Fibroblast of pulmonary artery (primary cell): ENCODE data around the gene MED22.
"Not testable (repeated sequence)": the region's sequence is repeated elsewhere in the genome, so short reads cannot be mapped to it uniquely, and the experiment has no call there.

Source experiments
- DNase-seq: peaks from one replicate; pipeline ENCODE4 v3.0.0-alpha.2; 2010; ENCODE audit warnings: low read depth
- H3K4me3 ChIP-seq: replicated peaks from 2 replicates; pipeline ENCODE4 v1.5.1; 2011; ENCODE audit warnings: low read depth, mild to moderate bottlenecking, control low read depth, low read length, moderate library complexity
- TF ChIP-seq, protein P1 (sequence below): IDR thresholded peaks from 2 replicates; pipeline ENCODE4 v1.5.1; 2011; ENCODE audit warnings: mild to moderate bottlenecking, control low read depth, low read length, inconsistent platforms; ENCODE audit errors: missing control alignments

Gene MED22

DNA sequence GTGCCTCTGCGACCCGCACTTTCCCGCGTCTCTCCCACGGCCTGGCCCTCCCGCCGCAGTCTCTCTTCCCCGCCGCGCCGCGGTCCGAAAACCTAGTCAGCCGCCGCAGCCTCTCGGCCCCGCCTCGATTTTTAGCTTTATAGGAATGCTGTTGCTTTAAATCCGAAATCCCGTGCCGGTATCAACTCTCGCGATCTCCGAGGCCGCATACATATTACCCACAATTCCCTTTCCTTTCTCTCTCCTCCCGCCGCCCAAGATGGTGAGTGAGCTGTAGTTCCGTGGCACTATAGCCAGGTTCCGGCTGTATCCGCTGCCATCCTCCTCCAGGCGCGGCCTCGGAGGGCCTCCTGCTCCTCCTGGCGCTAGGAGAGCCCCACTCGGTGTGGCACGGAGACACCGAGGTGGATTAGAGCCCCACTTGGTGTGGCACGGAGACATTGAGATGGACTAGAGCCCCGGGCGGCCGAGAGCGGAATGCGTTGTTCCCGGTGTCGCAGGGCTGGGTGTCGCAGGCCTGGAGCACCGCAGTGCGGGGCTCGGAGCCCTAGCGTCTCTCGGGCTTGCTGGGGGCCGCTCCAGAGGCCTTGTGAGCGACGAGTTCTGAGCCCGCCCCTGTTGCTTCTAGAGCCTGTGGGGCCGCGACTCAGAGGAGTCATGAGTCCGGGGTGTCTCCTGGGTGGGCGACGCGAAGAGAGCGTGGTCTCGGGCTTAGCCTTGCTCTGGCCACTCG, at the start of gene MED22, which contains the start of gene RPL7A:
Gene MED22 (minus strand): TSS at position 147 of the 733 bp plus-strand sequence. CDS start 1,469 bp downstream, outside the sequence.
Gene RPL7A (plus strand): TSS at position 234 of the 733 bp plus-strand sequence. CDS start 26 bp downstream, at position 260.
- peak; percentile 98 for DNase-seq
- peak within 1 kb of the TSS; percentile 100 for H3K4me3 ChIP-seq
- TF ChIP-seq, protein P1, sequence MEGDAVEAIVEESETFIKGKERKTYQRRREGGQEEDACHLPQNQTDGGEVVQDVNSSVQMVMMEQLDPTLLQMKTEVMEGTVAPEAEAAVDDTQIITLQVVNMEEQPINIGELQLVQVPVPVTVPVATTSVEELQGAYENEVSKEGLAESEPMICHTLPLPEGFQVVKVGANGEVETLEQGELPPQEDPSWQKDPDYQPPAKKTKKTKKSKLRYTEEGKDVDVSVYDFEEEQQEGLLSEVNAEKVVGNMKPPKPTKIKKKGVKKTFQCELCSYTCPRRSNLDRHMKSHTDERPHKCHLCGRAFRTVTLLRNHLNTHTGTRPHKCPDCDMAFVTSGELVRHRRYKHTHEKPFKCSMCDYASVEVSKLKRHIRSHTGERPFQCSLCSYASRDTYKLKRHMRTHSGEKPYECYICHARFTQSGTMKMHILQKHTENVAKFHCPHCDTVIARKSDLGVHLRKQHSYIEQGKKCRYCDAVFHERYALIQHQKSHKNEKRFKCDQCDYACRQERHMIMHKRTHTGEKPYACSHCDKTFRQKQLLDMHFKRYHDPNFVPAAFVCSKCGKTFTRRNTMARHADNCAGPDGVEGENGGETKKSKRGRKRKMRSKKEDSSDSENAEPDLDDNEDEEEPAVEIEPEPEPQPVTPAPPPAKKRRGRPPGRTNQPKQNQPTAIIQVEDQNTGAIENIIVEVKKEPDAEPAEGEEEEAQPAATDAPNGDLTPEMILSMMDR = no peak

DNA sequence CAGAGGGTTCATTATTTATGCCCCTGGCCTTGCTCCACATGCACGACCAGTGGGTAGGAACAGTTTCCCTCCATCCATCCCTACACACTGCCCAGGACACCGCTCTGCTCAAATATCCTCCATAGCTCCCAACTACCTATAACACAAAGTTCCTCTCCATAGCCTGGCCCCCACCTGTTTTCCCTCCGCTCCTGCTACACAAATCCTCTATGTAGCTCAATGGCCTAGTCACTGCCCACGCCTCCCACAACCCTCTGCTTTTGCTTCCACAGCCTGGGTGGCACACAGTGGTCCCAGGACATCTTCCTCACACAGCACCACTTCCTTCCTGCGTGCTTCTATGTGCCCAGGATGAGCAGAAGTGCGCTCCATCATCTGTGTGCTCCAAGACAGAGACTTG, 49.4 kb upstream of the MED22 start:
- DNase-seq = no peak
- H3K4me3 ChIP-seq = no peak overlapping the region
- TF ChIP-seq, protein P1 = no peak

DNA sequence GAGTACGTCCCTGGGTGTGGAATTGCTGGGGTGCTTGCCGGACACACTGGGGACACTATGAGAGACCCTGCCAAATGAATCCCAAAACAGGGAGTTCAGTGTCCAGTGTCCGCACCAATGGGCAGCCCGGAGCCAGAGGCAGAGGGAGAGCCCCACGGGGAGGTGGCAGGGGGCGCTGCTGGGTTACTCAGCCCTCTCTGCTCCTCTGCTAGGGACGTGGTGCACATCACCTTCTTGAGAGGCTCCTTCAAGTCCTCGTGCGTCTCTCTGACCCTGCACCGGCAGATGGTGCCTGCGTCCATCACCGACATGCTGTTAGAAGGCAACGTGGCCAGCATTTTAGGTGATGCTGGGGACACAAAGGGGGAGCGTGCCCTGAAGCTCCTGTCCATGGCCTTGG, 49.0 kb upstream of the MED22 start:
- peak; percentile 21 for DNase-seq
- TF ChIP-seq, protein P1 = peak; percentile 37
- H3K4me3 ChIP-seq = no peak overlapping the region

DNA sequence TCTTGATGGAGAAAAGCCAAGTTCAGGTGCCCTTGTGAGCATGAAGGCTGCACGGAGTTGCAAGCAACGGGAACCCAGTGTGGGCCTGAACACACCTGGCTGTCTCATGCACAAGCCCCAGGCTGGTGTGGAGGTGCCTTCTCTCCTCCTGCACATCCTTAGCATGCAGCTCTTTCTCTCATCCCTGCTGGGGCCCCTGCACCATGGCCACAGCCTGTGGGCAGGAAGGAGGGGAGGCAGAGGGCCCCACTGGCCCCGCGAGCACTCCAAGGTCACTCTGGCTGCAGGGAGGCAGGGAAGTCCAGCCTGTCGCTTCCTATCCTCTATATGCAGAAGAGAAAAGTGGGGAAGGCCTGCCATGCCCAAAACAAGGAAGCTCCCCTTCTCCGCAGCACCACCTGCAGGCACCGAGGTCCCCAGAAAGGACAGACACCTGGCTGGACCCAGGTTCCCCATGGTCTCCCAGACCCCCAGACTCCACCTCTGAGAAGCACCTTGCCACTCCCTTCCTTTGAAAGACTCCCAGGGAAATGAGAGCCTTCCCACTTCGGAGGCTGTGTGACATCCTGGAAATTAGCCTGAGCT, 46.8 kb upstream of the MED22 start:
- no peak for DNase-seq
- TF ChIP-seq, protein P1 = no peak
- no peak overlapping the region for H3K4me3 ChIP-seq

DNA sequence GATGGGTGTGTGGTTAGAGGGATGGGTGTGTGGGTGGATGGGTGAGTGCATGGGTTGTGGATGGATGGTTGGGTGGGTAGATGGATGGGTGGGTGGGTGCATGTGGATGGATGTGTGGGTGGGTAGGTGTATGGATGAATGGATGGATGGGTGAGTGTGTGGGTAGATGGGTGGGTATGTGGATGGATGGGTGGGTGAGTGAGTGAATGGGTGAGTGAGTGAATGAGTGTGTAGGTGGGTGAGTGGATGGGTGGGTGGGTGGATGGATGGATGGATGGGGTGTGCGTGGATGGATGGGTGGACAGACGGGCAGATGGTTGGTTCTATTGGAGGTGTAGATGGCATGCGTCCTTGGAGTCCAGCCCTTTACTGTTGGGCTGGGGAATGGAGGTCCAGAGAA, 45.5 kb upstream of the MED22 start:
- DNase-seq = no peak
- H3K4me3 ChIP-seq = no peak overlapping the region
- TF ChIP-seq, protein P1 = no peak

DNA sequence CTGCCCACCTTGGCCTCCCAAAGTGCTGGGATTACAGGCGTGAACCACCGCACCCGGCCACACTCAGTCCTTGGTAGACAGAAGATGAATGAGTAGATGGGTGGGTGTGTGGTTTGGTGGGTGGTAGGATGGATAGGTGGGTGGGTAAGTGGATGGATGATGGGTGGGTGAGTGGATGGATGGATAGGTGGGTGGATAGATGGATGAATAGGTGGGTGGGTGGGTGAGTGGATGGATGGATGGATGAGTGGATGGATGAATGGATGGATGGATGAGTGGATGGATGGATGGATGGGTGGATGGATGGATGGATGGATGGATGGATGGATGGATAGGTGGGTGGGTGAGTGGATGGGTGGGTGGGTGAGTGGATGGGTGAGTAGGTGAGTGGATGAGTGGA, 44.4 kb upstream of the MED22 start:
- not testable (repeated sequence) for DNase-seq, H3K4me3 ChIP-seq

DNA sequence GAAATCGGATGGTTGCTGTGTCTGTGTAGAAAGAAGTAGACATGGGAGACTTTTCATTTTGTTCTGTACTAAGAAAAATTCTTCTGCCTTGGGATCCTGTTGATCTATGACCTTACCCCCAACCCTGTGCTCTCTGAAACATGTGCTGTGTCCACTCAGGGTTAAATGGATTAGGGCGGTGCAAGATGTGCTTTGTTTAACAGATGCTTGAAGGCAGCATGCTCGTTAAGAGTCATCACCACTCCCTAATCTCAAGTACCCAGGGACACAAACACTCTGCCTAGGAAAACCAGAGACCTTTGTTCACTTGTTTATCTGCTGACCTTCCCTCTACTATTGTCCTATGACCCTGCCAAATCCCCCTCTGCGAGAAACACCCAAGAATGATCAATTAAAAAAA, 43.5 kb upstream of the MED22 start:
- not testable (repeated sequence) for H3K4me3 ChIP-seq, DNase-seq

DNA sequence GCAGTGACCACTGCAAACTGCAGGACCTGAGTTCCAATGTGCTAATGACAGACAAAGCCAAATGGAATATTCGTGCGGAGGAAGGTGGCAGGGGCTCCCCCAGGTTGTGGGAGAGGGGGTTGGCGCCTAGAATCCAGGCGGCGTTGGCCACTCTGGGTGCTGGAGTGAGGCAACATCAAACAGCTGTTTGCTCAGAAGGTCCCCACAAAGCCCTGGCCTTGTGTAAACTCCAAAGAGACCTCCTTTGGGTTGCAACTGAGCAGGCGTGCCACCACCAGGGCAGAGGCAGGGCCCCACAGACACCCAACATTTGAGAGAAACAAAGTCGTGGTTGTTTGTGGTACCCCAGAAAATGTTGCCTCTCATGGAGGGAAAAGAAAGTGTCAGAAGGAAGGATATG, 42.8 kb upstream of the MED22 start:
- no peak for DNase-seq
- TF ChIP-seq, protein P1 = no peak
- H3K4me3 ChIP-seq = no peak overlapping the region
